SKM-1 treated with dmso at 0.1 percent for 144 hours (cell line): ENCODE measurements around the gene BLOC1S4.

Experiments used
- DNase-seq: peaks from one replicate; lab custom pipeline; 2025; ENCODE audit not compliant: unreplicated experiment; lab: John Stamatoyannopoulos, UW

Gene BLOC1S4

DNA sequence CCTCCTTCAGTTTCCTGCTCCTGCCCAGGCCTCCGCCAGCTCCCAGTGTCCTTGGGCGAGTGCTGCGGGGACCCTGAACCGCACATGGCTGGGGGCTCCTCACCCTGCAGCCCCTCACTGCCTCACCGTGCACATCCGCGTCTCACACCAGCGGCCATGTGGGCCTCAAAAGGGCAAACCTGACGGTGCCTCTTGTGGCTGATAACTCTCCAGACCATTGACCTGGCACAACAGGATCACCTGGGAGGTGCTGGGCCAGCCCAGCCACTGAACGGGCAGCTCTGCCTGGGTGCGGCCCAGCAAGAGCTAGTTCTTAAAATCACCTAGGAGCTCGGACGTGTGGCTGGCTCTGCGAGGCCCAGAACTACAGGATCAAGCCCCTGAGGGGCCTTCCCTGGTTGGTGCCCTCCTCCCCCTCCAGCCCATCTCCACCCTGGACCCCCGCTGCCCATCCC, 26.4 kb upstream of the BLOC1S4 start:
- no peak for DNase-seq

DNA sequence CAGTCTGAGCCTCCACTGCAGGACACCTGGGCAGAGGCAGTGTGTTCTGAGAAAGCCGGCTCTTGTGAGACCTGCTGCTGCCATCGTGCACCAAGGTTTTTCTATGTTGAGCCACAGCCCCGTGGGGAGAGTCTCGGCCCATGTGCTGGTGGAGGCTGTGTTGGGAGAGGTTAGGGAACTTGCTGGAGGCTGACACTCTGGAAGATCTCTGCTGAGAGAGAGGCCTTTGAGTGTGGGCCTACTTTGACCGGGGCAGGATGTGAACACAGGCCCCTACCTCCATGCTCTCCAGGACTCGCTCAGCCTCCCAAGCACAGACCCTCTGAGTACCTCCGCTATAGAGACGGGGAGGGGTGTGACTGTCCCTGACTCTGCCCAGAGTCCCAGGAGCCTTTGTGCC, 23.6 kb upstream of the BLOC1S4 start:
- DNase-seq: no peak

DNA sequence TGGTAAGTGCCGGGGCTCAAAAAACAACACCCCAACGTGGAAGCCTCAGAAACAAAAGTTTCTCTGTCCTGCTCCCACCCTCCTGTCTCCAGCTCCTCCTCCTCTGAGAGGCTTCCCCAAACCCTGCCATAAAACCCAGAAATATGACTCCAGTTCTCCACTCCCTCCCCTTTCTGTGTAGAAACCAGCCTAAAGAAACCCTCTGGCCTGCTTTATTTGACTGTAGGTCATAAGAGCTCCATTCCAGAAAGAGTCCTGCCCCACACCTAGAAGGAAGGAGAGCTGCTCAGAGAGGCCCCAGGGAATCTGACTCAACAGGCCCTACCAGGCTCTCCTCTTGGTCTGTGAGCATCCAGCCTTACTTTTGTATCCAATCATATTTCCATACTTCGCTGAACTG, 23.2 kb upstream of the BLOC1S4 start:
- no peak for DNase-seq

DNA sequence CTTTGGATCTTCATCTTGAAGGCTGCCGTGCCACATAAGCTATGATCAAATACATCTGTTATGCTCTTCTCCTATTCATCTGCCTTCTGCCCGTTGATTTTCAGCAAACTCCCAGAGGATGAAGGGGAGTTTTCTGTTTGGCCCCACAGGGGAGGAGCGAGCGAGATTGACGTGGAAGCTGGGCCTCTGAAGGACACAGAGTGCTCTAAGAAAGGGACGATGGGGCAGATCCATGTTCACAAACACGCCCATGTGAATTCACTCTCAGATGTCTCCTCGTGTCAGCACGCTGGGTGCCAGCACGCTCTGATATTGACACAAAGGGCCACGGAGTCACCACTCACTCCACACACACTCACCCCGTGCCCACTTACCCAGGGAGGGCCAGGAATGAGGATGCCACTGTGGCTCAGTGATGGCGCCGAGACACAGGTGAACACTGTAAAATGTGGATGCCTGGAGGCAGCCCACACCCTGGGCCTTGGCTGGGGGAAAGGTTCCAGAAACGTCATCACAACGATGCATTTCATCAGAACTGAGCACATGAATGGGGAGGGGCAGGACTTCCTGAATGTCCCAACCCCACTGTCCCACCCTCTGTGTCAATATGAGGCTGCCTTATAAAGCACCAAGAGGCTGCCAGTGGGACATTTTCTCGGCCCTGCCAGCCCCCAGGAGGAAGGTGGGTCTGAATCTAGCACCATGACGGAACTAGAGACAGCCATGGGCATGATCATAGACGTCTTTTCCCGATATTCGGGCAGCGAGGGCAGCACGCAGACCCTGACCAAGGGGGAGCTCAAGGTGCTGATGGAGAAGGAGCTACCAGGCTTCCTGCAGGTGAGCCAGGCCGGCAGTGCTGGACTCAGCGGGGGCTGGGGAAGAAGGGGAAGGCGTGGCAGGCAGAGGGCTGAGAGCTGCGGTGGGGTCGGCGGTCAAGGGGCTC, 22.5 kb upstream of the BLOC1S4 start, which contains the start of gene S100P:
Gene S100P, plus strand, starts transcription at position 648 of the 946 bp plus-strand sequence. Its CDS starts 55 bp downstream, at position 703.
- DNase-seq: peak; percentile 57

DNA sequence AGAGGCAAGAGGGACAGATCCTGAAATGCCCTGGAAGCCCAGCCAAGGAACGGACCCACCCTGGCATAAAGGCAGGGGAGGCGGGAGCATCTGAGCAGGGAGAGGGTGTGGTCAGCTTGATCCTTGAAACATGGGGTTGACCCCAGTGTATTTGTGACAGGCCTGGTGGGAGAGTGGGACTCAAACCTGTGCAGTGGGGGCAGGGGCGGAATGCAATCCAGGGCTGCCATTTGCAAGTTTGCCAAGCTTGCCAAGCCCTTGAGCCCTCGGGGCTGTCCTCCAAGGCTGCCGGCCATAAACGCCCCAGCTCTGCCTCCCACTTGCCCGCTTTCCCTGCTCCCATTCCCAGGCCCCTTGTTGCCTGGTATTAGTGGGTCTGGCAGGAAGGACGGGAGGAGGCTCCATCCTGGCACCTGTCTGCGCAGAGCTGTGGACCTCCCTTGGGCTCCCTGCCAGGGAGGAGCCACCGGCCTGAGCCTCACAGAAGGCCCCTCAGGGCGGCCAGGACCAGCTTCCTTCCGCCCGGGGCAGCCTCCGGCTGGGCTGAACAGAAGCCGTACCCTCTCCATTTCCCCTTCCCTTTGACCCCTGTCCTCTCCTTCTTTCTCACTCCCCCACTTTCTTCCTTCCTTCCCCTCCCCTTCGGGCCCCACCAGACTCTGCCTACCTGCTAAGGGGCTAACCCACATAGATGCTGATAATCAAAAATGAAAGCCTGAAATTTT, 21.6 kb upstream of the BLOC1S4 start:
- DNase-seq: peak; percentile 56

DNA sequence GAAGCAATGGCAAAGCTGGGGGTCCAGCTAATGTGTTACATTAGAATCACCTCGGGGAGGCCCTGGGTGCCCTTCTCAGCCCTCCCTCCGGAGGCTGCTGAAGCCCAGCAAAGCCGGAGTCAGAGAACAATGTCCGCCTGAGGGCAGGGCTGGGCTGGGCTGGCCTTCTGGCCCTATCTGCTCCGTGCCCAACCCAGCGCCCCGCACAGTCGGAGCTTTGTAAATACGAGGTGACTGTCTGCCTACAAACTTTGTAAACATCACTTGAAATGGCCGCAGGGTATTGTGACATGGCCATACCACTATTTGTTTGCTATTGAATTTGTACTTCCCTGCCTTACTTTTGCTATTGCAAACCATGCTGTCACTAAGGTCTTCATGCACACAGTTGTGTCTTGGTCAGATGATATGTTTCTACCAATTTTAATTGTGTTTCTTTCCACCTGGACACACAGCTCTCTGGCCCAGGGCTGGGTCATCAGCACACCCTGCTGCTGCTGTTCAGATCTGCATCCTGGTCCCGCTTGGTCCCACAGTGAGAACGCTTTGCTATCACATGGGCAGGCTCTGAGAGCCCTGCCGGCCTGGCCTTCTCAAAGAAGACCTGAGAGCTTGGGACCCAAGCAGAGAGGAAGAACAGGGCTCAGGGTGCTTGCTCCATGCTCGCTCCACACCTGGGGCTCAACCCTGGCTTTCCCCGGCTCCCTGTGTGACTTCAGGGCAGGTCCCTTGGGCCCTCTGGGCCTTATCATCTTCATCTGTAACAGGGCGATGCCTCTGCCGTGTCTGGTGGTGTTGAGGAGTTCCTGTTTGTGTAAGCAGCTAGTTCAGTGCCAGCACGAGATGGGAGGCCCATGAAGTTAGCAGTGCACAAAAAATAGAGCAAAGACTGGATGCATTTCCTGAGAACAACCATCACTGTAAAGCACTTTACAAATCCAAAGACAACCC, 20.0 kb upstream of the BLOC1S4 start:
- DNase-seq: peak; percentile 41

DNA sequence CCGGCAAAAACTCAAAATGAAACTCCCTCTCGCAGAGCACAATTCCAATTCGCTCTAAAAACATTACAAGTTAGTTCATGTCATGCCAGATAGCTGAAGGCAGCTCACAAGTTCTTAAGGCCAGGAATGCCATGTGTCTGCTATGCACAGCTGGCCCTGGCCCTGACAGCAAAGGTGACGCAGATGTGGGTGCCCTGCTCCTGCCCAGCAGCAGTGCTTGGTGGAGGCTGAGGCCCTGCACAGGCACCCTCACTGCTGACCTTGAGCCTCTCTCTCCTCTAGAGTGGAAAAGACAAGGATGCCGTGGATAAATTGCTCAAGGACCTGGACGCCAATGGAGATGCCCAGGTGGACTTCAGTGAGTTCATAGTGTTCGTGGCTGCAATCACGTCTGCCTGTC, 19.4 kb upstream of the BLOC1S4 start:
- DNase-seq: no peak

DNA sequence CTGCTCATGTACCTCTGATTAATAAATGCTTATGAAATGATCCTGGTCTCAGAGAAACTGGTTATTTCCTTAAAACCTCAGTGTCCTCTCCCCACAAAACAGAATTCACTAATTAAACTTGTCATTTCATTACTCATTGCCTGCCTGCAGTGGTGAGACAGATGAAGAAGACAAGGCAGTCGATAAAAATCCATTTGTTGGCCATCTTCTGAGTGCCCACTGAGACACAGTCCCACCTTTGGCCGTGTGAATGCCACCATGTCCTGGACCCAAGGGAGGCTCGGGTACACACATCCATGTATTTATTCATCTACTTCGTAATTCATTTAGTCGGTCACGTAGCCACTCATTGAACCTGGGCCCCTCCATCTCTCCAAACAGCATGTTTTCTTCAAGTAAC, 18.8 kb upstream of the BLOC1S4 start:
- no peak for DNase-seq

DNA sequence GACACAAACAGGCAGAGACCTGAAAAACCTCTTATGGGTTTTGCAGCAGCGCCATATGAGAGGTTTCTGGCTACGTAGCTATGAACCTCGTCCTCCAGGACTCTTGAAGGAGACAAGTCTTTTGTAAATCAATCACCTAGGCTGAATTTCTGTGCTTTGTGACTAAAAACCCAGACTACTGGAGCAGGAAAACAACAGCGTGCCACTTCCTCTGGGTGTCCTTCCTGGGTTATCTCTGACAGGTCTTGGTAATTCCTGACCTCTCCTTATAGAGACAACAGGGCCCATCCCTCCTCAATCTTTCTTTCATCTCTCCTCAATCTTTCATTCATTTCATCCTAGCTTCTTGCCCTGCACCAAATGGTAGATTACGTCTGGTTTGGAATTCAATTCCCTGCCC, 16.6 kb upstream of the BLOC1S4 start:
- no peak for DNase-seq

DNA sequence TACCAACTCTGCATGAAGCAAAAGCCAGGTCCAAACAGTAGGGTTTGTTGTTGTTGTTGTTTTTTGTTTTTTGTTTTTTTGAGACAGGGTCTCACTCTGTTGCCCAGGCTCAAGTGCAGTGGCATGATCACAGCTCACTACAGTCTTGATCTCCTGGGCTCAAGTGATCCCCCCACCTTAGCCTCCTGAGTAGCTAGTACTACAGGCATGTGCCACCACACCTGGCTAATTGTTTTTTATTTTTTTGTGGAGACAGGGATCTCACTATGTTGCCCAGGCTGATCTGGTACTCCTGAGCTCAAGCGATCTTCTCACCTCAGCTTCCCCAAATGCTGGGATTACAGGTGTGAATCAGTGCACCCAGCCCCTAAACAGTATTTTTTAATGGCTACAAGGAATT, 16.1 kb upstream of the BLOC1S4 start:
- DNase-seq: no peak

DNA sequence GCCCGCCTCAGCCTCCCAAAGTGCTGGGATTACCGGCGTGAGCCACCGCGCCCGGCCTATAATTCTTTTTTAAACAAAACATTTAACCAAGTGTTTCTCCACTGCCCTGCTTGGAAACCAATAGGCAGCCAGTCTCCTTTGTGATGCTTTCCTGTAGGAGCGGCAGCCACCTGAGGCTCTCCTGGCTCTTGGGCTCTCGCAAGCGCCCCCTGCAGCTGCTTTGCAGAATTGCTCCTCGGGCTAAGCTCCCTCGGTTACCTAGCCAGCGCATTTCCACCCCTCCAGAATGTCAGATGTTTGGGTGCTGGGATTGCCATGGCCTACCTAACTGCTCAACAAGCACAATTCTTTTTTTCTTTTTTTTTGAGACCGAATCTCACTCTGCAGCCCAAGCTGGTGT, 14.6 kb upstream of the BLOC1S4 start:
- DNase-seq: peak; percentile 48

DNA sequence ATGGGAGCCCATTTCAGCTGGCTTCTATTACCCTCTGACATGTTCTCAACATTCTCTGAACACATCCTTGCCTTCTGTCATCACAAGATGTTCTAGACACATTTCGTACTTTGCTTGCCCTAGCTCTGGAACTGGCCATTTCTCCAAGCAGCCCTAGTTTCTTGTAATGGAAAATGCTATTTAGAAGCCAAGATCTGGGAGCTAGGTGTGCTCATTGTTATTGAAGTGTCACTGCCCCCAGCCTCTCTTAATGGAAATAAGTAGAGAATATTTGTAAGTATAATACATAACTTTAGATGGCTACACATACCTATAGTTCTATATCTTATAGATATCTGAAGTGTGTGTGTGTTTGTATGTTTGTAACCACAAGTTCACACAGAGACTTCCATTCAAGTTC, 13.2 kb upstream of the BLOC1S4 start:
- DNase-seq: no peak

DNA sequence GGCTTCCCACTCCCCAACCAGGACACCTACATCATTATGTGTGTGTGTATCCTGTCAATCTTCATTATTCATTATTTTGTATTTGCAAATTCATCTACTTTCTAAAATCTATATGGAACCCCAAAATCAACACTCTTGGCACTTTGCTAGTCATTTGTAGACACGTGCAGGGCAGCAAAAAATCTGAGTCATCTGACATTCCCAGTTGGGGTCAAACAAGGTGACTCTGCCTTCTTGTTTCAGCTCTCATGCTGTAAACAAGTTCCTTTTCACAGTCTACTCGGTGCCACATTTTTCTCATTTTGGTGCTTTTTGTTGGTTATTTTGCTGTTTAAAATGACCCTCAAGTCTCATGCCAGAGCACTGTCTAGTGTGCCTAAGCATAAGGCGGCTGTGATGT, 12.2 kb upstream of the BLOC1S4 start:
- DNase-seq: no peak

DNA sequence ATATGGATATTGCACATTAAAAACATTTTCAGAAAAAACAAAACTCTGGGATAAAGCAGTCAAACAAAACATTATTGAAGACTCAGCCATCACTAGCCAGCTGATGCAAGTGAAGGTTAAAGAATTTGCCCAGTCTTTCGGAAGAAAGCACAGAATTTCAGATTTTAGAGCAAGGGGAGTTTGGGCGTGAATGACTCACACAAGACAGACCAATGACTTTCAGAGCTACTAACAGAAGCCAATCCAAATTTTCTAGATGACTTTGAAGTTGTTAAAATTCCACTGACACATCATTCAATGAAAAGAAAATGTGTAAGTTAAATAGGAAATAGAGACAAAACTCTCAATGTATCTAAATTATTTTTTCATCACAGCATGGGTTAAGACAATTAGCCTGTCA, 10.3 kb upstream of the BLOC1S4 start:
- no peak for DNase-seq

DNA sequence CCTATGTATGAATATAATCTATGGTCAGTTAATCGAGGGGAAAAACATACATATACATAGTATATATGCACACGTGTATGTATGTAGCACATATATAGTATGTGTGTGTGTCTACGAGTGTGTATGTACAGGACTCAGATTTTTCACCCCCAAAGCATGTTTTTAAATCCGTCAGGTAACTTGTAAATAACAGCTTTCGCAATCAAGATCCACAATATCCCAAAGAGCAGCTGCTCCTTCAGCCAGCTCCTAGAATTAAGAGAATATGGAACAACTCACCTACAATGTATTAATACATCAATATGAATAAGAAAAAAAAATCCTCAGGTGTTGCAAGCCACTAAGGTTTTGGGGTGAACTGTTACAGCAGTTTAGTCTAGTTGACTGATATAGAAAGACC, 9.8 kb upstream of the BLOC1S4 start:
- no peak for DNase-seq

DNA sequence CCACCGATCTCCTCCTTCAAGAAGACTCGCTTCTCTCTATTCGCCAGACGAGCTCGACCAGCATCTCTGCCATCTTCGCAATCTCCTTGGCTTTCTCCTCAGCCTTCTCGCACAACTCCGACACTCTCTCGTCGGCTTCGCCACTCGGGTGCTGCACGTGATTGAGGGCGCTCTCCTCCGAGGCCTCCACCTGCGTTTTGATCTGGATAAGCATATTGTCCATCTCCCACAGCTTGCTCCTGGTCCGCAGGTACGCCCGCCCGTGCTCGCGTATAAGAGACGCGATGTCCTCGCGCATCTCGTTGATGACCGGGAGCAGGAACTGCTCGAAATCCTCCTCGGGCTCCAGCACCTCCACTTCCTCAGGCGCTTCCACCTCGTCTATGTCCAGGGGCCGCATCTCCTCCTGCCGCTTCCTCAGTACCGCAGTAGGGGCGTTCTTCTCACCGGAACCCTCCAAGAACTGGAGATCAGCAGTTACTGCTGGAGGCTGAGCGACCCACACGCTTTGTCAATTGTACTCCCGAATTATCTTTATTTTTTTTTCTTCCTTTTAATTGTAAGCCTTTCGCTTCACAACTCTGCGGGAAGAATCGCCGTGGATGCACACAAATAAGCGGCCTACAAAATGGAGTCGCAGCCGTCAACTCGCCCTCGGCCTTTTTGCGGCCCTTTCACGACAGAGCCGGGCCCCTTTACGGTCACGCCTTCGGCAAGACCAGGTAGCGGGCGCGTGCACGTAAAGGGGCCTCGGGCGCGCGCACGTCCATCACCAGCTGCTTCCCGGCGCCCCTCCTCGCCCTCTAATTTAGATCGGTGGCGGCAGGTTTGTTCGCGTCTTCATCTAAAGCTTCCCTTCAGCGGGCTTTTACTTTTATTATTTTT, 6.5 kb upstream of the BLOC1S4 start, which contains the start of gene MRFAP1L1:
Gene MRFAP1L1, minus strand, starts transcription at position 636 of the 885 bp plus-strand sequence. Its CDS starts 236 bp downstream, at position 400.
- DNase-seq: peak; percentile 99

DNA sequence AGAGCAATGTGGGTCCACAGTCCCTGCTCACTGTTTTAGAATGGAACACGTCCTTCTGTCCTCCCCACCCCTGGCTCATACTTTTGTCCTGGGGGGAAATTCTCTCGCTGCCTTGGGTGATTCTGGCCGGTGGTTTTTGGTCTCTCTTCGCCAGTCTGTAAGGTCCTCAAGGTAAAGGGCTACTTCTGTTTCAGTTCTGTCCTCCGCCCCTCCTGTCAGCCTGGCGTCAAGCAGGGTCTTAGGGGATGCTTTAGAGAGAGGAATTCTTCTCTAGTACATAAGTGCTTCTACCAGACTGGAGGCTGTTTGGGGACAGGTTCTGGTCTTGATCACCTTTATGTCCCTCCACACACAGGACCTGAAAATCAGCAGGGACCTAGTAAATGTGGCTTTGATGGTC, 5.7 kb upstream of the BLOC1S4 start:
- no peak for DNase-seq

DNA sequence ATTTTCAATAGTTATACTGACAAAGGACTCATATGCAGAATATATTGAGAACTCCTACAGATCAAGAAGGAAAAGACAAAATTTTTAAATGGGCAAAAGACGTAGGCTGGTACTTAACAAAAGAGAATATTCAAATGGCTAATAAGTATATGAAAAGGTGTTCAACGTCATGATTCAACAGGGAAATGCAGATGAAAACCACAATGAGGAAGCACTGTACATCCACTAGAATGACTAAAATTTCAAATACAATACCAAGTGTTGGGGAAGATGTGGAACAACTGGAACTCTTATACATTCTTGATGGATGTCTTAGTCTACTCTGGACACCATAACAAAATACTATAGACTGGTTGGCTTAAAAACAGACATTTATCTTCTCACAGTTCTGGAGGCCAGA, 5.0 kb upstream of the BLOC1S4 start:
- peak; percentile 53 for DNase-seq

DNA sequence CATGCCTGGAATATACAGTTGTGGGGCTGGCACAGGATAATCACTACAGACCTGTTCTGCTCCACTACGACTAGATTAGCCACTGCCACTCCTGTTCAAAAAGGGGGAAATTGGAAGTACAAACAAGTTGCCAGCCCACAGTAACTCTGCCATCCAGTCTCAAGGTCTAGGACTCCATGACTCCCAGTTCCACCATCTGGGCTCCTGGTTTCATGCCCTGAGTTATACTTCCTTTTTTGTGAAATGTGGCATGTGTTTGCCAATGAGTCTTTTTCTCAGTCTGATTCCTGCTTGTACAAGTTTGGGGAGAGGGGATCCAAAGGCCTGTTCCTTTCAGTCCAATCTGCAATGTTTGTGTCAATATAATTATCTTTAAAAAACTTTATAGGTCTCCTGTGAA, 1.0 kb upstream of the BLOC1S4 start:
- no peak for DNase-seq

DNA sequence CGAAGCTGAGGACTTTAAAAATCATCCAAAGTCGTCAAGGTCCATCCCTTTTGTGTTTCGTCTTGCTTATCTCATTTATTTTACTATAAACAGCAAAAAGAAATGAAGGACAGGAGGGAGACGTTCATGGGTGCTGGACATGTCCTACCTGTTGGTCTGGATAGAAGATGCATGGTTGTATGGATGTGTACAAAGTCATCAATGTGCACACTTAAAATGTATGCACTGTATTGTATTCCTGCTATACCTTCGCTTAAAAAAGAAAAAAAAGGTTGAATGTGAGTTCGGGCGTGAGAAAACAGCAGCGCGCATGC, 313 bp upstream of the BLOC1S4 start:
- DNase-seq: no peak
